Endothelial cell of umbilical vein (primary cell): ENCODE measurements around the gene HEXIM2. TPM values are rescaled to one million over a fixed set of nuclear protein-coding genes. Genes with fewer than 3 reads are reported as not detected.

Experiments
- BruUV-seq: library from RNA; stranded (reverse); fragments of 400-500 nt; replicated peaks from 2 replicates; lab custom pipeline; 2021; lab: Mats Ljungman, UMichigan
- CTCF ChIA-PET: fragments of 300-600, 350-600 bp; sonication (Branson Sonifier 250); formaldehyde crosslinking; loops from one replicate; lab custom pipeline; 2021; ENCODE audit warnings: antibody characterized with exemption, inconsistent platforms; lab: Charles Lee
- POLR2A ChIA-PET: fragments of 300-600, 350-600 bp; sonication (Branson Sonifier 250); formaldehyde crosslinking; loops from one replicate; lab custom pipeline; 2021; ENCODE audit warnings: antibody characterized with exemption, inconsistent platforms; lab: Charles Lee
- DNase-seq: peaks from one replicate; pipeline ENCODE4 v3.0.0-alpha.2; 2011; ENCODE audit warnings: low read depth, low spot score
- FAIRE-seq: peaks from 2 replicates; lab custom pipeline; 2011; peaks lifted over from hg19 to GRCh38; lab: Jason Lieb, UNC
- H2AFZ ChIP-seq: 2 replicates; pipeline ENCODE4 v1.6.0; 2012; ENCODE audit warnings: low read depth, low read length, control low read depth, inconsistent platforms
- H3K27ac ChIP-seq: 2 replicates; pipeline ENCODE4 v1.5.1; 2011; ENCODE audit warnings: low read depth, mild to moderate bottlenecking, control low read depth, low read length, moderate library complexity; ENCODE audit not compliant: insufficient read depth
- H3K27me3 ChIP-seq, 2 experiments: 2 replicates each; pipeline versions ENCODE4 v1.6.0 to v1.6.1; 2011; ENCODE audit warnings: low read length in 2 of 2, mixed read lengths in 1 of 2; ENCODE audit not compliant: control insufficient read depth in 2 of 2, insufficient read depth in 2 of 2
- H3K36me3 ChIP-seq, 2 experiments: 2 replicates in 1 of 2; 3 replicates in 1 of 2; pipeline ENCODE4 v1.5.1; 2011; ENCODE audit warnings: low read length in 2 of 2, mild to moderate bottlenecking in 1 of 2, moderate library complexity in 1 of 2; ENCODE audit not compliant: control insufficient read depth in 2 of 2, insufficient read depth in 2 of 2; ENCODE audit errors: extremely low read depth in 1 of 2
- H3K4me1 ChIP-seq: 3 replicates; pipeline ENCODE4 v1.5.1; 2011; ENCODE audit warnings: mild to moderate bottlenecking, low read length; ENCODE audit not compliant: control insufficient read depth, insufficient read depth; ENCODE audit errors: extremely low read depth
- H3K4me2 ChIP-seq: 2 replicates; pipeline ENCODE4 v1.6.1; 2011; ENCODE audit warnings: low read length, control low read depth, mixed read lengths; ENCODE audit not compliant: insufficient read depth
- H3K4me3 ChIP-seq, 3 experiments: fragments of 200-600 bp in 1 of 3; sonication (generic), shearing (Covaris generic) in 1 of 3; replicated peaks in 1 of 3; 2 replicates each; pipeline ENCODE4 v1.5.1; 2011 to 2016; ENCODE audit warnings: control low read depth in 3 of 3, low read length in 3 of 3, mild to moderate bottlenecking in 2 of 3, inconsistent platforms in 1 of 3, low read depth in 1 of 3, moderate library complexity in 1 of 3; ENCODE audit not compliant: insufficient read depth in 1 of 3
- H3K79me2 ChIP-seq: 2 replicates; pipeline ENCODE4 v1.6.0; 2012; ENCODE audit warnings: low read length, inconsistent platforms; ENCODE audit not compliant: control insufficient read depth, insufficient read depth
- H3K9ac ChIP-seq: replicated peaks from 2 replicates; pipeline ENCODE3; 2011; ENCODE audit warnings: low read length, control low read depth; ENCODE audit not compliant: insufficient read depth; ENCODE audit errors: extremely low read depth
- H3K9me1 ChIP-seq: replicated peaks from 3 replicates; pipeline ENCODE4 v1.6.0; 2011; ENCODE audit warnings: mild to moderate bottlenecking, low read length; ENCODE audit not compliant: control insufficient read depth, insufficient read depth; ENCODE audit errors: extremely low read depth
- H3K9me3 ChIP-seq: replicated peaks from 2 replicates; pipeline ENCODE4 v1.5.1; 2012; ENCODE audit warnings: low read length, inconsistent platforms; ENCODE audit not compliant: control insufficient read depth, insufficient read depth
- H4K20me1 ChIP-seq: replicated peaks from 2 replicates; pipeline ENCODE3; 2011; ENCODE audit warnings: mild to moderate bottlenecking, low read length; ENCODE audit not compliant: control insufficient read depth, insufficient read depth; ENCODE audit errors: extremely low read depth
- dilution Hi-C: fragments of 300-500 bp; cut with MboI; formaldehyde crosslinking; loops from one replicate; pipeline ENCODE4 v1.15.0; 2019; ENCODE audit warnings: low sequenced_read_pairs; ENCODE audit not compliant: extremely low pct_ligation_motif_present
- intact Hi-C: fragments of 100-400 bp; cut with micrococcal nuclease; formaldehyde crosslinking; loops from one replicate; pipeline ENCODE4 v1.10.0; 2022
- polyA plus RNA-seq, 4 experiments: library from polyadenylated mRNA; depleted of rRNA in 3 of 4; stranded (reverse) in 3 of 4; unstranded in 1 of 4; fragments of >200 nt; gene quantifications; 2 replicates each; pipeline versions ENCODE4 v1.2.1 to v1.2.3, GENCODE V29; 2011 to 2012; ENCODE audit warnings: missing spikeins in 1 of 4
- total RNA-seq: library from RNA; stranded (reverse); gene quantifications from 2 replicates; pipeline ENCODE4 v1.2.3, GENCODE V29; 2021
- TF ChIP-seq, protein P1 (sequence below), 2 donors: IDR thresholded peaks; 1 replicate in 1 of 2; 2 replicates in 1 of 2; pipeline ENCODE4 v1.5.1; 2011; ENCODE audit warnings: low read length in 2 of 2, mild to moderate bottlenecking in 2 of 2, moderate library complexity in 2 of 2, control low read depth in 1 of 2, inconsistent platforms in 1 of 2, low read depth in 1 of 2; ENCODE audit not compliant: insufficient read depth in 1 of 2; ENCODE audit errors: extremely low read depth in 1 of 2

Gene HEXIM2
- total and polyA plus RNA-seq, 2 donors (not counting 3 experiments of a cell fraction or from before 2014, with no cell fraction given) = 2.9 to 3.8 TPM

DNA sequence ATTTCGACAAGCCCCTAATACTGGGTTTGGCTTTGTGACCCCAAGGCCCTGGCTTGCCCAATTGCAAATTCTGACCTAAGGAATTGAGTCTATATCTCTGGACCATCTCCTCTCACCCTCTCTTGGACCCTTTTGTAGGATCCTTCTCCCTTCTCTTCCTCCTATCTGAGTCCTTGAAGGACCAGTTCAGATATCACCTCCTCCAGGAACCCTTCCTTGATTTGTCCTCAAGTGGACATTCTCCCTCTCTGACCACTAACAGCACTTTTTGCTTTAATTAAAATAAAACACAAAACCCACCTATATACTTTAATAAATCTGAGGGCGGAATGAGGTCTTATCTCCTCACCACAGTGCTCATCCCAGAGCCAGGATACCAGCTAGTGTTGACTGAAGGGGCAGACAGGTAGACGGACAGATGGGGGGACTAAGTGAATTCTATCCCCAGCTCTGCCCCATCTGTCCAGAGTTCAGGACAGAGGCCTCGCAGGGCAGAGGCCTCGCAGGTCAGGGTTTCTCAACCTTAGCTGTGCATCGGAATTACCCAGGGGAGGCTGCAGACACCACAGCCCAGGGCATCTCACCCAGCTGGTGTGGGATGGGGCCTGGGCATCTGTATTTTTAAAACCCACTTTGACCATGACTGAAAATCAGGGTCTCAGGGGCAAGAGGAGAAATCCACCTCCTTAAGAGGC, 38.5 kb upstream of the HEXIM2 start:
- dilution Hi-C loops = no loop called here
- H3K9ac ChIP-seq = peak overlapping the region; percentile 15
- H3K27ac ChIP-seq = peak overlapping the region; percentile 49

More for the DNA sequence above, 38.5 kb upstream of the HEXIM2 start:
- ChIA-PET POLR2A (interaction anchor here (0.6 kb wide), 1 partner anchor 56 kb away, joined by 3 read pairs; no protein-coding TSS in a partner anchor), CTCF (interaction anchor here (1.0 to 3.8 kb wide), 6 partner anchors 10 to 345 kb away, joined by 3 to 20 read pairs (median 6); partner anchors contain the start of gene ACBD4)
- Histone ChIP-seq H3K36me3 (peaks cover 0 to 2% of the 10 kb centered on the region in 2 experiments), H3K9me1 (no peaks in the 10 kb centered on the region), H4K20me1 (no peaks in the 10 kb centered on the region), H3K27me3 (no peaks in the 10 kb centered on the region), H3K4me2 (peak overlapping the region; percentile 6), H3K79me2 (no peaks in the 10 kb centered on the region), H3K9me3 (no peaks in the 10 kb centered on the region), H2AFZ (no peak overlapping the region), H3K4me3 (no peak overlapping the region), H3K4me1 (peaks cover 27% of the 10 kb centered on the region)
- BruUV-seq = no TSS peak
- intact Hi-C loops = no loop called here
- DNase-seq (no peak), FAIRE-seq (no peak)
- TF ChIP-seq, protein P1, sequence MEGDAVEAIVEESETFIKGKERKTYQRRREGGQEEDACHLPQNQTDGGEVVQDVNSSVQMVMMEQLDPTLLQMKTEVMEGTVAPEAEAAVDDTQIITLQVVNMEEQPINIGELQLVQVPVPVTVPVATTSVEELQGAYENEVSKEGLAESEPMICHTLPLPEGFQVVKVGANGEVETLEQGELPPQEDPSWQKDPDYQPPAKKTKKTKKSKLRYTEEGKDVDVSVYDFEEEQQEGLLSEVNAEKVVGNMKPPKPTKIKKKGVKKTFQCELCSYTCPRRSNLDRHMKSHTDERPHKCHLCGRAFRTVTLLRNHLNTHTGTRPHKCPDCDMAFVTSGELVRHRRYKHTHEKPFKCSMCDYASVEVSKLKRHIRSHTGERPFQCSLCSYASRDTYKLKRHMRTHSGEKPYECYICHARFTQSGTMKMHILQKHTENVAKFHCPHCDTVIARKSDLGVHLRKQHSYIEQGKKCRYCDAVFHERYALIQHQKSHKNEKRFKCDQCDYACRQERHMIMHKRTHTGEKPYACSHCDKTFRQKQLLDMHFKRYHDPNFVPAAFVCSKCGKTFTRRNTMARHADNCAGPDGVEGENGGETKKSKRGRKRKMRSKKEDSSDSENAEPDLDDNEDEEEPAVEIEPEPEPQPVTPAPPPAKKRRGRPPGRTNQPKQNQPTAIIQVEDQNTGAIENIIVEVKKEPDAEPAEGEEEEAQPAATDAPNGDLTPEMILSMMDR (IDR thresholded peaks at IDR 0.05; ENCODE audit: extremely low read depth in 1 of 2, insufficient read depth in 1 of 2, low read depth in 1 of 2, low read length in 2 of 2) = no peak
